SK-N-MC (cell line): ENCODE measurements around the gene NT5C3B.

Experiments used
- EZH2 ChIP-seq: fragments of 200-600 bp; sonication (generic); IDR thresholded peaks from one replicate; pipeline ENCODE4 v1.6.1; 2017; ENCODE audit warnings: antibody characterized with exemption
- FOXP2 ChIP-seq: optimal IDR thresholded peaks from 2 replicates; pipeline ENCODE3; 2011; ENCODE audit warnings: mild to moderate bottlenecking, moderate library complexity; ENCODE audit not compliant: insufficient read depth; ENCODE audit errors: extremely low read length, control extremely low read depth
- POLR2AphosphoS5 ChIP-seq: IDR thresholded peaks from 2 replicates; pipeline ENCODE4 v1.6.1; 2012; ENCODE audit warnings: mild to moderate bottlenecking, low read depth, low read length, borderline replicate concordance

GRCh38 chr17:41781404-41782110 lies 54.5 kb downstream of the NT5C3B start:
- TF ChIP-seq EZH2 (no peak), POLR2AphosphoS5 (no peak), FOXP2 (no peak)
